Hepatocyte (in vitro differentiated cells): ENCODE results near the gene ZMAT3.

Source experiments
- CTCF ChIP-seq: fragments of 200-600 bp; sonication (generic); IDR thresholded peaks from 2 replicates; pipeline ENCODE4 v1.5.1; 2016; ENCODE audit warnings: antibody characterized with exemption, mild to moderate bottlenecking; ENCODE audit not compliant: poor library complexity
- EZH2 ChIP-seq: fragments of 200-600 bp; sonication (generic); IDR thresholded peaks from 2 replicates; pipeline ENCODE4 v1.6.1; 2016; ENCODE audit warnings: antibody characterized with exemption, mild to moderate bottlenecking, borderline replicate concordance
- EZH2phosphoT487 ChIP-seq: fragments of 200-600 bp; sonication (generic); IDR thresholded peaks from one replicate; pipeline ENCODE4 v1.6.1; 2018; ENCODE audit warnings: antibody characterized with exemption, mild to moderate bottlenecking, low read depth, moderate library complexity; ENCODE audit not compliant: unreplicated experiment, severe bottlenecking

GRCh38 chr3:179116816-179117215 is 45.2 kb upstream of the ZMAT3 start:
- TF ChIP-seq EZH2 (no peak), CTCF (no peak), EZH2phosphoT487 (no peak)
